NCI-H1105 treated with DMSO at 0.1 percent for 48 hours (cell line): Measurements from ENCODE around the gene SHROOM3.
A peak's percentile ranks its signal among the peaks of the same experiment; 100 is the strongest.

Experiments used
- DNase-seq: peaks from one replicate; lab custom pipeline; 2025; lab: John Stamatoyannopoulos, UW

SHROOM3 gene

DNA sequence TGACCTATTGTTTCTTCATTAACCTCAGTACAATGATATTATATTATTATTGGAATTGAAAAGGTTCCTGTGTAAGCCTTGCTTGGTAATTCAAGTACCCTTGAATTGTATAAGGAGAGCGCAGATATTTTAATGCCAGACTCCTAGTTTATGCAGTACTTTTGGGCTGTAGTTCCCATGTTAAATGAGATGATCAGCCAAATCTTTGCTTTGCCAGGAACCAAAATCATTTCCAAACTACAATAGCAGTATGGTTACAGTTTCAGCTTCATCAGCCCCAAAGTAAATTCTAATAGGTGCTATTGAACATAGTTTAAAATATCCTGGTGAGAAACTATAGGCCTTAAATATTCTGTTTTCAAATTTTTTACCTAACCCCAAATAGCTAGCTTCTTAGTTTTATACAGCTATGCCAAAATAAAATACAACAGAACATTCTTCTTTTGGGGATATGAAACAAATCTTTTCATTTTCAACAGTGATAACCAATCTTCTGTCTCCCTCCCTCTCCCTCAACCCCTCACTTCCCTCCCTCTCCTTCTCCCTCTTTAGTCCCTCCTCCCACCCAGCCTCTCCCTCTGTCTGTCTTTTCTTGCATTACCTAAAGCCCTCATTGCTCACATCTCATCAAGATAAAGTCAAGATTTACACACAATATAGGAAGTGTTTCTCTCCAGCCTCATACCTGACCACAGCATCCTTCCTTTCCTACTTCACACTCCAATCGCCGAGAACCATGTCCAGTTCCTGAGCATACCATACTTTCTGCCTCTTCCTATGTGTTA is 190.1 kb downstream of the SHROOM3 start:
- DNase-seq: no peak

DNA sequence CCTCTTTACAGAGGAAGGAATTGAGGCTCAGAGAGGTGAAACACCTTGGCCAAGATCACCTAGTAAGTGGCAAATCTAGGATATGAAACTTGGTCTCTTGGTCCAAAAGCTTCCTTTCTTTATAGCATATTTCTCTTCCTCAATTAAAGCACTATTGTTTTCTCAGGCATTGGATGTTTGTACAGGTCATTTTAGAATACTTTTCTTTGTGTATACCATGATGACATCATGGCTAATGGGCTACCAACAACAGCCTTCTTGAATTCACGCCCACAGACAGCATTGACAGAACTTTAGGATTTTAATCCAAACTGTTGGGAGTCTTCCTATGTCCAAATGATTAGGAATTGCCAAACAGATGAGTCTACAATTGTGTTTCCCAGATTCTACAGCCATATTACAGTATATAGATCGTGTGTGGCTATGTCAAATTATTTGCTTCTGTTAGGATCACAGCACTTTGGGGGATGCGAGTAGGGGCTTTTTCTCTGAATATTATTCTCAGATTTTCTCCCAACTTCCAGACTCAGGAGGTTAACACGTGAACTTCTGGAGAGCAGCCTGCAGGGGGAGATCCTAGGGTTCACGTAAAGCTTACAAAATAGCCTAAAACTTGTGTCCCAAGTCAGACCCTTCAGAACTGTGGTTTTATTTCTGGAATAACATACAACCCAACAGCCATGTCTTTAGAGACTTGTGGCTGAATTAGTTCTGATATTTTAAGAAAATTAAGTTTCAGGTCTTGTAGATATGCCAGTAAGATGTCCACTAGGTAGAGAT is 191.8 kb downstream of the SHROOM3 start:
- no peak for DNase-seq

DNA sequence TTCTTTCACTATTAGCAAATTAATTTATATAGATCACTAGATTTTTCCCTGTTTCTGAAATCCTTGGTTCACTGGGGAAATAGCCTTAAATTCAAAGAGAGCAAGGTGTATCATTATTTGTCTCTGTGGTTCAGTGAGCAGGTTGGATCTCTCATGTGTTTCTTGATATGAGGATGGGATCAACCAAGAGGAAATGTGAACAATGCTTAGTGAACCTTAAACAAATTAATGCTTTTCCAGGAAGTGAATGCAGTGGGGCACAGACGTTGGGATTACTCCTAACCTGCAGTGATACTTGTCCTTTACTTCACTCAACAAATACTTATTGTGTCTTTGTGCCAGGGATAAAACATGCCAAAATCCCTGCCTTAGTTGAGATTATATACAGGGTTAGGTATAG is 193.2 kb downstream of the SHROOM3 start:
- DNase-seq: no peak

DNA sequence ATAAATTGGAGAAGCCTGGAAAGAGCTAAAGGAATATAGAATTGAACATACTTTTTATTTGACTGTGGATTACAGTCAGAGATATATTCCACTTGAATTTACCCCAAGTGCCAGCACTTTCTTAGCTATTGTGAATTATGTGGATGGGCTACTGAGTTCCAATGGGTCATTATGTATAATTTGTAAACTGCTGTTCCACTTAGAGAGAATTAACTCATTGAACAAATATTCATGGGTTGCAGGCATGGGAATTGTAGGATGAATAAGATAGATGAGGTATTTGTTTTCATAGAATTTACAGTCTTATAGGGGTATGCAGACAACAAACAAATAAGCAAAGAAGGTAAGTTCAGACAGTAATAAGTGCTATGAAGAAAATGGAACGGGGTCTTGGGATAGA is 195.7 kb downstream of the SHROOM3 start:
- peak; percentile 16 for DNase-seq

DNA sequence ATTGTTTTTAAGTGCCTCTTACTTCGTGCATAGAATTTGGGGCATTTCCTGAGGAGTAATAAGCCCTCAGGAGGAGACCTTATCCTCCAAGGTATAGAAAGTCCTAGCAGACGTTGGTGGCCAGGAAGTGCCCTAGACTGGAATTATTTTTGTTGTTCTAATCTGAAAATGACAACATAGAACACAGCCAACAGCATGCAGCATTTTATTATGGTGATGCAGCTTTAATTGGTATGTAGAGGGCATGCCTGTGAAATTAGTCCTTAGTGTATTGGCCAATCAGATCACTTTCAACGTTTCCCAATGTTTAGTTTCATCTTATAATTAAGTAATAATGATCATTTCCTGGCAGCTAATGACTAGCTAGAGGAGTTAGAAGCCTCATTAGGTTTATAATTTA is 199.2 kb downstream of the SHROOM3 start:
- DNase-seq: no peak

DNA sequence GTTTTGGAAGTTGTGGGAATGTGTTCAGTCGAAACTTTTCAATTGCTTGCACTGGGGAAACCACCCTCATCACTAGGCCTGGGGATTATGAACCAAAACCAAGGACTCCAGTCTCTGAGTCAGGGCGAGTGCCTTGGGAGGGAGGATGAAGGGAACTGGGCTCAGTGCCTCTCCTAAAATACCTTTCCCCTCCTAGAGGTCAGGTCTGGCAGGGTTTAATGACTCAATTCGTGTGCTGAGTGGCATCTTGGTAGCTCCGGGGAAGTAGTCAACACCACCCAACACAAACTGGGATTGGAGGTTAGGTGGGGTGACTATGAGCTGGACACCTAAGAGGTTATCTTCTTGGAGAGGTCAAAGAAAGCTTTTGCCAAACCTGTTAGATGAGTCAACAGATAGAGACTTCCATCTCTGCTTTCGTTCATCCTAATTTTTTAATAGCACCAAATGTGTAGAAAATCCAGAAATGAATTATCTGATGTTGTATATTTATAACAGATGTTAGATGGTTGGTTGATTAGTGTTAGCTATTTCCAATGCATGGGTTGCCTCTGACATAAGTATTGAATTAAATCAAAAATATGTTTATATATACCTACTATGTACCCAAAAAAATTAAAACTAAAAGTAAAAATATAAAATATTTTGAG is 202.8 kb downstream of the SHROOM3 start:
- no peak for DNase-seq

DNA sequence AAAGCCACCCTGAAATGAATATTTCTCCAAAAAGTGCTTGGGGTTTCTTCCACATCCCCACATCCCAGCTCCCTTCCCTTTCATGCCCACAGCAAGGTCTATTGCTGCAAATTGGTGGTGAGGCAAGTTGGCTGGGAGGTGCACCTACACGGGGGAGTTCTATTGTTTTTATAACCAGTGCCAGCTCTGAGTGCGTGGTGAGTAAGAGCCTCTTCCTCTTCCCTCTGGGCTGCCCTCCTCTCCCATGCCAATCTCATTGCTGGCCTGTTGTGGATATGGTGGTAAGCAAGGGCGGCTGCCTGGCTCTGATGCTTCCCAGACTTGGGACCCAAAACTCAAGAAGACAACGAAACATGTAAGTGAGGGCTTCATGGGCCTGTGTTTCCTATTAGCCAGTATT is 204.3 kb downstream of the SHROOM3 start:
- no peak for DNase-seq

DNA sequence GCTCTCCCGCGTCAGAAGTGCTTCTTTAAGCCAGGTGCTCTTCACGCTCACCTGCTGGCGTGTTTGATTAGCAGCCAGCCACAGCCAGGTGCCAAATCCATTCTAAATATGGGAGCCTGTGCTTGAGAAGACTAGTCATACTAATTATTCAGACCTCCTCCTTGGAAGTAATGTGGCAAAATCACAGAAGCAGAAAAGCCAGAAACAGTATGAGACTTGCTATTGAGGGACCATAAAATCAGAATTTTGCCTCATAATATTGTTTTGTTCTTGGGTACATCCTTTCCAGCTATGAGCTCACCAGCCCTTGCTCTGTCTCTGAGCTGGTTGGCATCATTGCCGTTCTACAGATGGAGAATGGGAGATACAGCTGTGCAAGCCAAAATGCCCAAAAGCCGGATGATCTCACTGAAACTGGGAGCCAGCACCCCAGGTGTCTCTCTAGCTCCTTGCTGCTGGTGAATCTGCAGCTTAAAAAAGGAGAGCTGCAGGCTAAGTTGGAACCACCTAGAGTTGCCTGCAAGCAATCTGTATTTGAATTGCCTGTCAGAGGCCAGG is 205.4 kb downstream of the SHROOM3 start:
- DNase-seq: peak; percentile 86

DNA sequence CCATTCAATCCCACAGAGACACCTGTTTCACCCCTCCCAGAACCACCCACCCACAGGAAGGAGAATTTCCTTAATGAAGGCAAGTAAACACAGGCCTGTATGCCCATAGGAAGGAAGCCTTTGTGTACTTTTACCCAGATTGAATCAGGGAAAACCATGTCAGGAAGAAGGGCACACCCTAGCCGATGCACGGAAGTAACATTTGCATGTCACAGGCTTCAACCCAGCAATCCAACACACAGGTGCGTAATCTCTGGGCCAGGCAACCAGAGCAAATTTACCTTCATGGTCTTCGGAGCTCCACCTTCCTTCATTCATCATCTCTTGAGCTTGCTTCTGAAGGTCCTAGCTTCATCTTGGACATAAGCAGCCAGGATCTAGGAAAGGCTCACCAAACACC is 206.3 kb downstream of the SHROOM3 start:
- no peak for DNase-seq

DNA sequence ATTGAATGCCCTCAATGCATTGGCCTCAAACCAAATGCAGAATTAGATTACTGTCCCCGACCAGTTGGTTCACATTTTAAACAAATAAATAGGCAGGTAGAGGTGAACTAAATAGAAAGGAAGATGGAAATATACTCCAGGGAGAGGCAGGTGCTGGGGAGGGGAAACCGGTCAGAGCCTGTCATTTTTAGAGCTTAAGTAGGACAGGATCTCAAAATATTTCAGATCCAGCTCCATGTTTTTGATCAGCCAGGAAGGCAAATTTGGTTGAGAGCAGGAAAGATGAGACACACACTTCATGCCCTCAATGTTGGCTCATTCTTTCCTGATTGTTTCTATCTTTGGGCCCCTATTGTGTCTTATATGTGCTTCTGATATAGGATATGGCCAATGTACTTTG is 206.7 kb downstream of the SHROOM3 start:
- DNase-seq: peak; percentile 34

DNA sequence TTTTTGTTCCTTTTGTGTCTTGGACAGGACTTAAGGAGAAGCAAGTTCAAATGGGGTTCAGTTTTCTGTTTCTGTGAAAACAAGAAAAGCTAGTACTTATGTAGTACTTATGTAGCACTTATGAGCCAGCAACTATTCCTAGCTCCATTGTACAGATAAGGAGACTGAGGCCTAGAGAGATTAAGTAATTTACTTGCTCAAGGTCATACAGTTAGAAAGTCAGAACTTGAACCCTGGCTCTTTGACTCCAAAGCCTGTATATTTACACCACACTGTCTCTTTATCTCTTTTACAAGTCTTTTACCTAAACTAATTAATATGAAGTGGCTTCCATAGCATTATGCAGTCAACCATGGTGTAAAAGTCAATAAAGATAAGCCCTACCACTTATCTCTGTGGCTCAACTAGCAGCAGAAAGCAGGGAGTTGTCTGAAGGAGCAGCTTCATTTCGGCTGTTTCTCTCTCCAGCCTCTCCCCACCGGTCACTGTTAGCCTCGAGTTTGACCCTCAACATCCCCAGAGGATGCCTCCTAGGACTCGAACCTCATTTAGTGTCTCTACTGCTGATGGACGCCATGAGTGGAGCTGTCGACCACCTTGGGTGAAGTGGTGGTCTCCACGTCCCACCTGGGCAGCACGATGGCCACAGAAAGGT is 209.9 kb downstream of the SHROOM3 start:
- DNase-seq: no peak

DNA sequence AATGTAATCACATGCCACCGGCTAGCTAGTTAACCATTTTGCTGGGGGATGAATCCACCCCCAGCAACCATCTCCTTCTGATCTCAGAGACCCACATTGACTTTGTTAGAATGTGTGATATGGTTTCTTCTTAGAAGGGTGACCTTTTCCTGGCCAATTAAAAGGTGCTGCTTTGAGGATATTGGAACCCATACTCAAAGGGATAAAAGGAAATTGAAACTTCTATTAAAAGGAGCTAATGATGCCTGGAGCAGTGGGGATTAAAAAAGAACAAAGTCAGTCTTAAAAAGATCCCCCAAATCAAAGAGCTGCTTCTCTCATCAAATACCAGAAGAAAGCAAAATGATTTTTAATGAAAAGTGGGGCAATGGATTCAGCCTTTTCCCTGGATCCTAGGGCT is 214.1 kb downstream of the SHROOM3 start:
- no peak for DNase-seq

DNA sequence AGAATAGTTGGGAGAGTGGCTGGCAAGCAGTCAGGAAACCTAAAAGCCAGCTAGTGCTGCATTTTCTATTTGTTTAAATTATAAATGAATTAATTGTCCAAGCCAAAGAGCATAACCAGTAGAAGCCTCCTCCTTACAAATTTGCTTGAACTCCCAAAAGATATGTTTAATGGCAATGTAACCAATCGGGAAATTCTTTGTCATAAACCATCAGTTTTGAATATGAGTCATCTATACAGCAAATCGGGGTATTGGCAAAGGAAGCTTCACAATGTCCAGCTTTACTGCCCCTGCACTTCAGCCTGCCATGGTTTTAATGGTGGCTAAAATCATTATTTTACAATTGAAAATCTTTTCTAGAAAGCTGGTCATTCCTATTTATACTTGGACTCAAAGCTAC is 216.6 kb downstream of the SHROOM3 start:
- no peak for DNase-seq

DNA sequence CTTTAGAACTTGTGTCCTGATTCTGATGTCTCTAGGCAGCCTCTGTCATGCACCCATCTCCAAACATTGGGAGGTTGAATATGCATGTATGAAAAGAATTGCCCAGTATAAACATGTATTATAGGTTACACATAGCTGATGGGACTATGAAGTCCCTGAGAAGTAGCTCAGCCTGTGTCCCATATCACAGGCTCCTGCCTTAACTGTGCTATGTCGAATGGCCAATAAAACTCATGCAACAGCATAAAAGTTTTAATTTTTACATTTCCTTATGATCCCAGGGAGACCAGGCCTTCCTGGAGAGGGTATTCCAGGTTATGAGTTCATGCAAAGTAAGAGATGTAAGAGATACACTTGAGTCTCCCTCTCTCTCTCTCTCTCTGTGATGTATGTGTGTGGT is 217.4 kb downstream of the SHROOM3 start:
- DNase-seq: no peak

DNA sequence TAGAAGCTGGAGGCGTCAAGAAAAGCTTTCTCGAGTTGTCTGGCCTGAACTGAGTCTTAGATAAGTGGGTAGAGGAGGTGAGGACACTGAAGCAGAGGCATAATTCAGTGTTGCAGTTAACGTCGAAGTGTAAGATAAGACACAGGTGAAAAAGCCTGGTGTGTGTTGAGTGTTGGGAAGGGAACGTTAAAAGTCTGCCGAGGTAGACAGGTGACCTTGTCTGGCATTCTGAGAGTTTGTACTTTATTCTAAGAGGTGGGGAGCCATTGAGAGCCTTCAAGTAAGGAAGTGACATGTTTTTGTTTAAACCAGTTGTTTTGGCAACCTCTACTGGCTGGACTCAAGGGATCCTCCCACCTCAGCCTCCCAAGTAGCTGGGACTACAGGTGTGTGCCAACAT is 219.1 kb downstream of the SHROOM3 start:
- DNase-seq: no peak

DNA sequence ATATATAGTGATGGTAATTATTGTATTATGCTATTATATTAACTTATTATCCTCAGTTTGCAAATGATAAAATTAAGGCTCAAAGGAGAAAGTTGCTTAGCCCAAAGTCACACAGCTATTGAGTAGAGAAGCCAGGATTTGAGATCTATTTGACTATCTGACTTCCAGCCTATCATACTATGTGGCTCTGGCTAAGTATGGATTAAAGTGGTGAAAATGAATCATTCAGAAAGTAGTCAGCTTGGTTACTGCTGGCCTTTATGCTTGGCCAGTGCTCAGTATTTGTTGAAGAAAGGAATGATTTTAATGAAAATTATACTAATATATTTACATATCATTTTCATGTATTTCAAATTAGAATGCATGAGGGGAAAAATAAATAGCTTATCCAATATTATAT is 219.8 kb downstream of the SHROOM3 start:
- DNase-seq: no peak

DNA sequence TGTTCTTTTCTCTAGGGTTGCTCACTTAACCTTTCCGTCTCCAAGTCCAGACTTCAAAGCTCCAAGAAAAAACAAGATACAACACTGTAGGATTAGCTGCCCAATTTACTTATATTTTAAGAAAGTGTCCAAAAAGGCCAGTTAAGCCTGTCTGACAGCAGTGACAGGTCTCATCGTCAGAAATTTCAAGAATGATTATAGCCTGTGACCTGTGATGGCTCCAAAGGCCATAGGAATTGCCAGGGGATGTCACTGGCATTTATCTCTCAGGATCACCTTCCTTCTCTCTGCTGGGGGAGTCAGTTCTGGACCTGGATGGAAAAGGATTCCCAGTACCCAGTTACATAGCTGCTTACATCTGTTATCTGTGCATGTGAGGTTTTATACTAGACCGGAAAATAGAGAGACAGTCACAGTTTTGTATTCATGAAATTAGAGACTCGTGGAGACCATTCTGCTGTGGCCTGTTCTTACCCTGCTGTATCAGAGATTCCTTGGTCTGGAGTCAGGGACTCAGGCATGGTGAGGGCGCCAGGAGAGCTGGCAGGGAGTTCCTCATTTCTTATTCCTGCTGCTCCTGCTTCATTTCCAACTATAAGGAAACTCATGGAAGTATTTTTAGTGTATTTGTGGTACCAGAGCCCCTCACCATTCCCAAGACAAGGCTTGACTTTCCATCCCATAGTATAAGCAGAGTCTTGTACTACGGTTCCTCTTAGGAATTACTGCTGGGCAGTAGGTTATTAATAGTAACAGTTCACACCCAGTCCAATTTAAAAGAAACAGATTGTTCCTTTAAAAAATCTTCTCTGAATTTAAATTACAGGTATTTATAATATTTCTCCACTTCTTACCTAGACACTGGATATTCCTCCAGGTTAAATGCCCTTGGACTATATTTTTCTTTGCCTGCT is 220.8 kb downstream of the SHROOM3 start:
- no peak for DNase-seq

DNA sequence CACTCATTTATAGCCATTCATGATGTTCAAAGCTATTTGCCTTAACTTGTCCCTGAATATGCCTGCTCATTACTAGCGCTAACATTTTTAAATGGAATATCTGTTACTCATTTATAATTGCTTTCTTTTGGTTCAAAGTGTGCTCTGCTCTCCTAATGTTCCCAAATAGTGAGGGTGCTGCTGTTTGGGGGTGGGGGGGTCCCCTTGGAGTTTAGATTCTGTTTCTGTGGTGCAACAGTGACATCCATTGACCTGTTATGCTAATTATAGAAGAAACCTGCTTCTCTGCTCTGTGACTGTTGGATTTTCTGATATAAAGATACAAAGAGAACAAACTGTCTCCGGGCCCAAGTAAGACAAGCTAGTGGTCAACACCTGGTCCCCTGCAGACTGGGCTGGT is 222.4 kb downstream of the SHROOM3 start:
- no peak for DNase-seq

DNA sequence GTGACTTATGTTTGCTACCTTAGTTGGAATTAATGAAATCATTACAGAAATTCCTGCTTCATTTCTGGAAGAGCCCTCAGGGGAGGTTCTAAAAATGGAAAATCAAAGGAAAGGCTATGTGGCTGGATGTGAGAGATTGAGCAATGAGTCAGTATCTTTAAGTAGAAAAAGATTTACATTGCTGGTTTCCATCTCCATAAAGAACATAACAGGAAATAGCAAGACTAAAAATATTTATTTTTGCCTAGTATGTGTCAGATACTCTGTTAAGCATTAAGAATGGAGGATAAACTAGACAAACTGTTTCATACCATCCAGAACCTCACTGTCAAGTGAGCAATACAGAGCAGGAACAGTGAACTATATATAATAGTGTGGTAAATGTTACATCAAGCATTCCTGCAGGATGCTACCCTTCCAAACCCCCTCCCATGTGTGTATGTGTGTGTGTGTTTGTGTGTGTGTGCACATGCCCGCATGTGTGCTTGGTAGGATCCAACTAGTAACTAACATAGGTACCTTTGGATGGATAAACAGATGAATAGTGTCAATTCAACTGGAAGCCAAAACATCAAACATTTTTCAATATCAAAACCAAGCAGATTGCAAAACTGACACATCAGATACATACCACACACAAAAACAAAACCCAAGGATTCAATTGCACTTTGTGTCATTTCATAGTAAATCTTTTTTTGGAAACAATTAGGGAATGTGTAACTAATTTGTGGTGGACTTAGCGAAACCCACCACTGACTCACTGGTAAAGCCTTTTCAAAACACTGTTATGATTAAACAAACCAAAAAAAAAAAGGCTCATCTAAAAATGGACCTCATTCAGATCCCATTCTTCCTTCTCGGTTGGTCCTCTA is 223.4 kb downstream of the SHROOM3 start:
- no peak for DNase-seq

DNA sequence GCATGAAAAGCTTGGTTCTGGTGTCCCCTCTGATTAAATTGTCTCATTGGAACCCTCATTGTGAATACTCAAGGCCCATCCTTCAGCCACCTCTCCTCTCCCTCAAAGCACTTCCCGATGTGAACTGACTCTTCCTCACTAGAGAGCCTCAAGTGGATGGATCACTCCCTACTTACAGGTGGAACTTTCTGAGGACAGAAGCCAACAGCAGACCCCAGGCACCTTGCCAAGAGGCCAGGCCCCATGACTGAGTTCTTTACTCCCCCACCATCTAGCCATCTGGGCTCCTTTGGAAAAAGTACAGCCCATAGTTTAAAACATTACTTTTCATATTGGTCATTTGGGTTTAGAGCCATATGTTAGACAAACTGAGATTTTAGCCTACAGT is 224.1 kb downstream of the SHROOM3 start:
- no peak for DNase-seq
